Measurements from ENCODE around the gene SLC9A1.

DNA sequence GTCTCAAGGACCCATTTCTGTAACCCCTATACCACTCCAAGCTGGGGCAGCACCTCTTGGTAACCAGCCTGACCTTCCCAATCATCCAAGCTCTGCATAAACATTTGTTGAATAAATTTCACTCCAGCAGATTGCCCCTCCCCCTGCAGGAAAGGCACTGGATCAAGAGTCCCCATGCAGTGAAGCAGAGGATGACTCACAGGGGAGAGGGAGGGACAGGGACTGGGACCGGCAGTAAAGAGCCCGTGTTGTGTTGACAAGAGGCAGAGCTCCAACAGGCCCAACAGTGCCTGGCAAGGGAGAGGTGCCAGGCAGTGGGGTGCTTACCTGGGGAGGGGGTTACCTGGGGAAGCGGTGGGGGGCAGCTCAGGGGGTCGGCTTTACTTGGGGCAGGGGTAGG is 32.3 kb downstream of the SLC9A1 start:
- TF ChIP-seq, protein P1, sequence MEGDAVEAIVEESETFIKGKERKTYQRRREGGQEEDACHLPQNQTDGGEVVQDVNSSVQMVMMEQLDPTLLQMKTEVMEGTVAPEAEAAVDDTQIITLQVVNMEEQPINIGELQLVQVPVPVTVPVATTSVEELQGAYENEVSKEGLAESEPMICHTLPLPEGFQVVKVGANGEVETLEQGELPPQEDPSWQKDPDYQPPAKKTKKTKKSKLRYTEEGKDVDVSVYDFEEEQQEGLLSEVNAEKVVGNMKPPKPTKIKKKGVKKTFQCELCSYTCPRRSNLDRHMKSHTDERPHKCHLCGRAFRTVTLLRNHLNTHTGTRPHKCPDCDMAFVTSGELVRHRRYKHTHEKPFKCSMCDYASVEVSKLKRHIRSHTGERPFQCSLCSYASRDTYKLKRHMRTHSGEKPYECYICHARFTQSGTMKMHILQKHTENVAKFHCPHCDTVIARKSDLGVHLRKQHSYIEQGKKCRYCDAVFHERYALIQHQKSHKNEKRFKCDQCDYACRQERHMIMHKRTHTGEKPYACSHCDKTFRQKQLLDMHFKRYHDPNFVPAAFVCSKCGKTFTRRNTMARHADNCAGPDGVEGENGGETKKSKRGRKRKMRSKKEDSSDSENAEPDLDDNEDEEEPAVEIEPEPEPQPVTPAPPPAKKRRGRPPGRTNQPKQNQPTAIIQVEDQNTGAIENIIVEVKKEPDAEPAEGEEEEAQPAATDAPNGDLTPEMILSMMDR (optimal IDR thresholded peaks at IDR 0.05 in 1 of 3, IDR thresholded peaks at IDR 0.05 in 1 of 3, conservative IDR thresholded peaks at IDR 0.05 in 1 of 3; ENCODE audit: extremely low read depth in 1 of 3, insufficient read depth in 2 of 3, low read length in 3 of 3): no peak
- no peak for TF ChIP-seq EZH2 (IDR thresholded peaks at IDR 0.05; ENCODE audit: low read length)

Measured in keratinocyte (primary cell).